TTC549 (cell line): ENCODE measurements around the gene RPL26.
"Not testable (repeated sequence)": the region's sequence is repeated elsewhere in the genome, so short reads cannot be mapped to it uniquely, and the experiment has no call there.

Experiments
- FAIRE-seq: peaks from 2 replicates; lab custom pipeline; 2012; peaks lifted over from hg19 to GRCh38; lab: Jason Lieb, UNC

RPL26 gene

DNA sequence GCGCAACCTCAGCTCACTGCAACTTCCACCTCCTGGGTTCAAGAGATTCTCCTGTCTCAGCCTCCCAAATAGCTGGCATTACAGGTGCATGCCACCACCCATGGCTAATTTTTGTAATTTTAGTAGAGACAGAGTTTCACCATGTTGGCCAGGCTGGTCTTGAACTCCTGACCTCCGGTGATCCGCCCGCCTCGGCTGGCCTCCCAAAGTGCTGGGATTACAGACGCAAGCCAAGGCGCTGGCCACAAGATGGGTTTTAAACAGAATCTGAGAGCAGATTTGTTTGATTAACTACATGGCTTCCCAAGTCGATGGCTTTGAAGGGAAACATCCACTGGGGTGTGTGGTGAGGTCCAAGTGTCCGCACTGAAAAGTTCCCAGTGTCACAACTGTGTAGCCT lies 11.5 kb upstream of the RPL26 start:
- FAIRE-seq, result not testable (repeated sequence)

DNA sequence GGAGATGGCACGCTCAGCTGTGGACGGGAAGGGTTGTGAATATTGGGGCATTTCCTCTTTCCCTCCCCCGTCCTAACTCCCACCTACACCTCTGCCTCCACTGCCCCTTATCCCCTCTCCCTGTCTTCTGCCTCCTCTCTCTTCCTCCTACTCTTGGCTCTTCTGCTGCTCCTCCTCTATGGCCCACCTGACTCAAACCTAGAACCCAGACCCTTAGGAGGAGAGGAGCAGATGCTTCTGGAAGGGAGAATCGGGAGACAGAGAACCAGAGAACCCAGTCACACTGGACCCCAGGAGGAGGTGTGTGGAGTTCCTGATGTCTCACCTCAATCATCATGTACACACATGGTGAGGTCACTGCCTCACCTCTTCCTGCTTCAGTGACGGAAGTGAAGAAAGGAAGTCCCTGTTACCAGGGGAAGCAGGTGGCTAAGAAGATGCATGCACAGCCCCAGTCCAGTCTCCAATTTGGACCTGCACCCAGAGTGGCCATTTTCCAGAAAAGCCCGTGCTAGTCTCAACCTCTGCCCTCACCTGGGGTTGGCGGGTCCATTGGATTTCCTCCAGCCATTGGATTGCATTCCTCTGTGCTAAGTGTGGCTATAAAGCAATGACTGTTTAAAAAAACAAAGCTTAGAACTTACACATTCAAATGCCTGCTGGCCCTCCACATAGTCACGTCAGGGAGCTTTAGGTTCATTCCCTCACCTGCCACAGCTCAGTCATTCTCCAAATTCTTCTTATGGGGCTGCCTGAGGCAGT lies 10.7 kb upstream of the RPL26 start:
- FAIRE-seq, result no peak

DNA sequence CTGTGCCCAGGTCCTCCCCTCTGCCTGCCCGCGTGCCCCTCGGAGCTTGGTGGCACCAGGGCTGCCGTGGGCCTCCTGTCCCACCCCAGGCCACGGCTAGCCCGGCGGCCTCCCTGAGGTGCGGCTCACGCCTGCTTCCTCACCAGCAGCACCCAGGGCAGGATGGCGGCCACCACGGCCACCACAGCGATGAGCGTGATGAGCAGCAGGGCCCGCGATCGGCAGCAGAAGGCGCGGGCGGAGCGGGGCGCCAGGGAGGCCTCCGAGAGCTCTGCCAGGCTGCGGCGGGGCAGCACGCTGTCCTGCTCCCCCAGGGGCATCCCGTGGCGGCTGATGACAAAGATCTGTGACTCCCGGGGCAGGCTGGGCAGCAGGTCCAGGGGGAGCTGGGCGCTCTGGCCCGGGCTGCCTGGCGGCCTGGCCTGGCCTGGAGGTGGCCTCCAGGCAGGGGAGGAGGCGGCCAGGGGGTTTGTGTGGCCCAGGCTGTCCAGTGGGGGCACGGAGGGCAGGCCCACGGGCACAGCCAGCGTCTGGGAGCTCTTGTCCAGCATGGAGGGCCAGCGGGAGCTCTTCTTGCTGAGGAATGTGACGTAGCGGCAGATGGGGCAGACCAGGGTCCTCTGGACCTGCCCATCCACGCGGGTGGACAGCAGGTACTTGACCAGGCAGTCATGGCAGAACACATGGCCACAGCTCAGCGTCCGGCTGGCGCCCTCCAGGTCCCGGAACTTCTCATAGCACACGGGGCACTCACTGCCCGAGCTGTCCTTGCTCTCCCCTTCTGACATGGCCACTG lies 9.9 kb upstream of the RPL26 start:
- no peak for FAIRE-seq

DNA sequence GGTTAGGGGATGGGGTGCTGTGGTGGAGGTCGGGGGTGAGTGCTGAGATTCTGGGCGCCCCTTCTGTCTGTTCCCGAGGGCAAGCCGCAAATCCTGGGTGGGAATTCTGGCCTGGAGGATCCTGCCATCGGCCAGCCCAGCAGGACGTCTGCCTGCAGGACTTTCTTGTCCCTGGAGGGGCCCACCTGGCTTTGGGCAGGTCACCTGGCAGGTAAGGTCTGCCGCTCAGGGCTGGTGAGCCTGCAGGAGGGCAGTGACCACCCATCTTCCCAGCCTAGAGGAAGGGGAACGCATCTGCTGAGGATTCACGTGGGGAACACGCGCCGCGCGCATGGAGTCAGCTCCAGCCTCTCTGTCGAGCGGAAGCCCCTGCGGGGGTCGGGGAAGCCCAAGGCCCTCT lies 9.3 kb upstream of the RPL26 start:
- FAIRE-seq, result no peak

DNA sequence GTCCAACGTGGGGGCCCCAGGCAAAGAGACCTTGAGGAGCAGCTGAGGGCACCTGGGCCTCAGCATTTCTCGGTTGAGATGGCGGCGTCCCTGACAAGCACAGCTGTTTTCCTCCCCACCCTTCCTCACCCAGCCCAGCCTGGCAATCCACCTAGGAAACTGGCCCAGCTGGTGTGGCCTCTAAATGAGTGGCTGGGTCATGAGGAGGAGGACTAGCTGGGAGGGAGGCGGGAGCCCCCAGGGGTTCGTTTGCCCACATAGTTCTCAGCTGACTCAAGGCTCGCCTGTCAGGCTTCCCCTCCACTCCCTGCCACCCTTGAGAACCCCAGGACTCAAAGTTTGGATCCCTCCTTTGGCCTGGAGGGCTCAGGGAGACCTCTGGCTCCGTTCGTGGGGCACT lies 8.7 kb upstream of the RPL26 start:
- no peak for FAIRE-seq

DNA sequence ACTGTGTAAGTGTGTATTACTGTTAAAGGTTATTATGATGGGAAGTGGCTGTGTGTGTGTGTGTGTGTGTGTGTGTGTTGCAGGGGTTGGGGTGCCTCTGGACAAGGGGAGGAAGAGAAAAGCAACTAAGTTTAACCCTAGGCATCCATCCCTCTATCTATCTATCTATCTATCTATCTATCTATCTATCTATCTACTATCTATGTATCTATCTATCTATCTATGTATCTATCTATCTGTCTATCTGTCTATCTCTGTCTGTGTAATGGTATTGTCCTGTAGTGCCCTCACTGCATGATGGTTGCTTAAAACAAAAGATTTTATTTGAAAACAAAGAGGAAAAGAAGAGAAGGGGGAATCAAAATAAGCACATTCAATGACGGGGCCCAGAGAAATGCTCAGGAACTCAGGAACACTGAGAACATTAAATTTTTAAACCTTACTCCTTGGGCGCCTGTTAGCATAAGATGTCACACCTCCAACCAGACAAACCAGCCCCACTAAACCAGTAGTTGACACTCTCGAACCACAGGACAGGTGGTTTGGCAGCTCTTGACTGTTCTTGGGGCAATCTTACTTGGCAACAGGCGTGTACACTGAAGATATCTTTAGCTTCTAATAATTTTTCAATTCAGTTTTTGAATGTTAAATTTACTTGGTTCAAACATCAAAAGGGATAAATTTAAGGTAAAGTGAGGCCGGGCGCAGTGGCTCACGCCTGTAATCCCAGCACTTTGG lies 5.1 kb upstream of the RPL26 start:
- no peak for FAIRE-seq

DNA sequence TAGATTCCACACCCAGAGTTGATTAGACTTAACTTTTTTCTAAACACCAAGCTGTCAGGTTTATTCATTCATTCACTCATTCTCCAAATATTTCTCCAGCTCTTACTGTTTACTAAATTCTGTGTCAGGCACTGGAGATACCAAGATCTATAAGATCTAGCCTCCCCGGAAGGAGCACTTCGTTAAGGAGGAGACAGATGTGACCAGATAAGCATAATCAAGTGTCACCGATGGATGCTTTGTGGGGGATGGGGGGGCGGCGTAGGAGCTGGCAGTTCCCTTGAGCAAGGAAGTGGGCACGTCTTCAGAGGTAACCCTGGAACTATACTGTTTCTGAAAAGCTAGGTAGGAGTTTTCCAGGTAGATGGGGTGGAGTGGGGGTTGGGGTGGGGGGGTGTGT lies 3.8 kb upstream of the RPL26 start:
- FAIRE-seq, result no peak

DNA sequence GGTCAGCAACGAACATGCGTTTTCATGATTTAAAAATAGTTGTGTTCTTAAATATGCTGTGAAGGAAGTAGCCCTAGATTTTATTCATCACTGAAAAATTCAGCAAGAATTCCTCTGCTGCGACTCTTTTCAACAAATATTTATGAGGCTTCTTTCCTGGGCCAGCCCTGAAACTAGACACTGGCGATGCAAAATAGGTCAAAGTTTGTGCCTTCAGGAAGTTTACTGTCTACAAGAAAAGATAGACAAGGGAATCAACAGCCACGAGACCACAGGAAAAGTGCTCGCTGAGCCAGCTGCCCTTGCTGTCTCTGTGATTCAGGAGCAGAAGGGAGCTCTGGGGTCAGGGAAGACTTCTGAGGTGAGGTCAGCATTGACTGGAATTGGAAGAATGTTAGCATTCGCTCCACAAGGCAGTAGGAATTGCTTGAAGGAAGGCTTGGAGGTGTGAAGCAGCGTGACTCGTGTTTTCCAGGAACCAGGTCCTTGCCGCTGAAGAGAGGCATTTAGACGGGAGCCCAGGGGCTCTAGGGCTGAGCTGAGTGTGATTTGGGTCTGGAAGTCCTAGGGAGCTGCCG lies 1.9 kb upstream of the RPL26 start:
- FAIRE-seq, result no peak

DNA sequence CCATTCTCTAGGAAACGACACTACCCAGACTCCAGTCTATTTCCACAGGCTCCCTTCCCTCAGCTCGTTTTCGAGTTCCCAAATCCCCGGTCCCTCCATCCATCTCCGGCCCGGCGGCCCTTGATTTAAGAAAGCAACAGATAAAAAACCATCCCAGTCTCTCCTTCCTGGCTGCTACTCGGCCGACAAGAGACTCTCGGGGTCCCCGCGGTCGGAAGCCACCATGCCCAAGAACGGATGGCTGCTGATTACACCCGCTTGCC lies 182 bp downstream of the RPL26 start:
- FAIRE-seq, result no peak

DNA sequence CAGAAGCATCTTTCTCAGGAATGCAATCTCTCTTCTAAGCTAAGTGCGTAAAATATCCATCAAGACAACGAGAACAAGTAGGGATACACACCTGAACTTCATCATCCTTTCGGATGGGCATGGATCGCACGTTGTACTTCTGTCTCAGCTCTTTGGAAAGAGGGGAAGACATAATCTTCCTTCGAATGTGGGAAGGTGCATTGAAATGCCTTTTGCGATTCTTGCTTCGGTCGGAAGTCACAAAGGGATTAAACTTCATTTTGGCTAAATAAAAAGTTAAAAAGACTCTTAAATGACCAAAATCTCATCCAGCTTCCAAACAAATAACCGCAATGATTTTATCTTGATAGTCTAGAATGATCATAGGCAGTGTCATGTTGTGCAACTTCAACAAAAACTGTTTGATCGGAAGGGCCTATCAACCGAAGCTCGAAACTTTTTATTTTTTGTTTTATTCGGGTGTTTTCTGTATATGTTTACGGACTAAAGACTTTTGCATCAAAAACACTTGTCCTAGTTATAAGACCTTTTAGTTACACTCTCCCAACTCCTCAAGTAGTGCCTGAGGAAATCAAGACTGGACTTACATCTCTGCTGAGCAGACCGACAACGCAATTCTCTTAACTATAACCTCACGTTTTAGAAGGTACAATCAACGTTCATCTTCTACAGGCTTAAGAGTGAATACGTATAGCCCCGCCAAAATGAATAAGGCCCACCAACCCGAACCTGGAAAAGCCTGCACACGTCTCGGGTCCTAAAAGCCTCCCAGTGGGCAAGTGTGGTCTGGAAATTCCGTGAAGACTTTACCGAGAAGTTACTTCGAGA lies 727 bp downstream of the RPL26 start:
- FAIRE-seq, result no peak

DNA sequence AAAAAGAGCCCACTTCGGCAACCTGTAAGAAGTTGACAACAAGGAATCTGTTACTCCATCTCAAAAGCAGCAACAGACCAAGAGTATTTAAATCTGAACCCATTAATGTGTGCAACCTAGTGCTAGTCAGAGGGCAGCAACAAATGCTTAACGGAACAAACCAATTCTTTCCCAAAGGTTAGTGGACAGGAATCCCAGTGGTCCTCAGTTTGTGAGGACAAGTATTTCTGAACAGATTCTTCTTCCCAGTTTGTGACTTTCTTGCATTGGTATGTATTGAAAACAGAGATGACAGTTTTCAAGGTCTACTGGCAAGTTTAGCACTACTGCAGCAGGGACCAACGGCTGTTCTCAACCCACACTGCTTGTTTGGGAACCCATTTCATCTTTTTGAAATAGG lies 2.9 kb downstream of the RPL26 start:
- no peak for FAIRE-seq

DNA sequence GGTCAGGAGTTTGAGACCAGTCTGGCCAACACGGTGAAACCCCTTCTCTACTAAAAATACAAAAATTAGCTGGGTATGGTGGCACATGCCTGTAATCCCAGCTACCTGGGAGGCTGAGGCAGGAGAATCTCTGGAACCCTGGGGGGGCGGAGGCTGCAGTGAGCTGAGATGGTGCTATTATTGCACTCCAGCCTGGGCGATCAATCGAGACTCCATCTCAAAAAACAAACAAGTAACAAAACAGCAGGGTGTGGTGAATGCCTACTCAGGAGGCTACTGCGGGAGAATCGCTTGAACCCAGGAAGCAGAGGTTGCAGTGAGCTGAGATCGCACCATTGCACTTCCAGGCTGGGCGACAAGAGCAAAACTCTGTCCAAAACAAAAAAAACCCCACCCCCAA lies 4.9 kb downstream of the RPL26 start:
- not testable (repeated sequence) for FAIRE-seq

DNA sequence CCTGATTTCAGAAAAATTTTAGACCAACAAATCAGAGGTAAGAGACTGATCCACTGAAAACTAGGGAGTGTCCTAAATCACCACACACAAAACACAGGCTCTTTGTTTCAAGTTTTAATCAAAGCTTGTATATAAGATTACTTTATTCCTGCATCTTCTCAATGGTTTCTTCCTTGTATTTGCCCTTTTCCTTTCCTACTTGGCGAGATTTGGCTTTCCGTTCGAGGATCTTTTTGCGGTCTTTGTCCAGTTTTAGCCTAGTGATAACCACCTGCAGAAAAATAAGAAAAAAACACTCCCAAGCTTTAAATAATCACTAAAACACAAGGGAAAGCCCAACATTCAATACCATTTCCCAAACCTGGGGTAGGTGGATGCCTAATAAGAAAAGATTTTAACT lies 5.6 kb downstream of the RPL26 start:
- FAIRE-seq, result no peak

DNA sequence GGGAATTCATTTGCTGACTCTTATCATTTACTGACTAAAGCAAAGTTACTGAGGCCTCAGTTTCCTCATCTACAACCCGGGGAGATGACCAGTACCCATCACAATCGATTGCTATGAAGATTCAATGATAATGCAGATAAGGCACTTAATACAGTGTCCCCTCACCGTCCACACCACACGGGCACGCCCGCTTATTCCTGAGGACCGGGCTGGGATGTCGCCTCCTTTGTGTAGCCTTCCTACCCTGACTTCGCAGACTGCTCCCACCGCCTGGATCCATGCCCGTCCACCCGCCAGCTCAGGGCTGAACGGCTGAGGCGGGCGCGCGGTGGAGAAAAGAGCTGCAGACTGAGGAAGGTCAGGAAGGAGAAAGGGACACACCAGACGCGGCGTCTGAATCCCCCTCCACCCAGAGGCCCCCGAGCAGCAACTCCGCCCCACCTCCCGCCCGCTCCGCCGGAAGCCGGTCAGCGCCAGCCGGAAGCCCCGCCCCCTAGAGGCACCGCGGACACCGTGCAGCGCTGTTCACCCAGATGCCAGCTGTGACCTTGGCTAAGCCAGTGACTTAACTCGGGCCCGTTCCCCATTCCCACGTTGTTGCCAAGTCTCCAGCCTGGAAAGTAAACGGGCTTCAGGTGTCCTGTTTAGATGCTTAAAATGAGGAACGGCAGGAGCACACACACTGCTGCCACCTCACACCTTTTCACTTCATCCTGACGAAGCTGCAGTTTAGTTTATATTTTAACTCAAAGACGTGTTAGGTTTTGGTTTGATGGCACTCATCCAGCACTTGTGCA lies 6.5 kb downstream of the RPL26 start, which contains the start of gene KRABD2:
Gene KRABD2, minus strand, starts transcription at position 434 of the 797 bp plus-strand sequence.
- FAIRE-seq, result no peak

DNA sequence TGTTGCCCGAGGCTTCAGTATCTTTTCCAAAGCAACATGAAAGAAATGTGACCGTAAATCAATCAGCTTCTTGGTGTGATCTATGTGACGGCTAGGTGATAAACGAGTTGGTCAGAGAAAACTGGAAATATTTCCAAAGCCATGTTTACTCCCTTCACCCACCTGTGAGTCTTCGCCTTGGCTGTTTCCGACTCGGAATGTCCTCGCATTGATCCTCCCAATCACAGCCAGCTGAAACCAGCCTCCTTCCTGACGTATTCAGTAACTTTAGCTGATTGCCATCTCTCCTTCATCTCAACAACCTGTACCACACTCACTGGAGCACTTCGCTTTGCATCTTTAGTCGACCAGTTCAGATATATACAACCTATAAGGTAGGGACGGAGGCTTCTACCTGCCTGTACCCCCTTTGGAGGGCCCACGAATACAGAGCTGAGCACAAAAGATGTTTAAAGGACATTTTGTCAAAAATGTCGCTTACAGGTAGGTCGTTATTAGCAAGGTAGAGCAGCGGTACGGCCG lies 7.2 kb downstream of the RPL26 start:
- no peak for FAIRE-seq

DNA sequence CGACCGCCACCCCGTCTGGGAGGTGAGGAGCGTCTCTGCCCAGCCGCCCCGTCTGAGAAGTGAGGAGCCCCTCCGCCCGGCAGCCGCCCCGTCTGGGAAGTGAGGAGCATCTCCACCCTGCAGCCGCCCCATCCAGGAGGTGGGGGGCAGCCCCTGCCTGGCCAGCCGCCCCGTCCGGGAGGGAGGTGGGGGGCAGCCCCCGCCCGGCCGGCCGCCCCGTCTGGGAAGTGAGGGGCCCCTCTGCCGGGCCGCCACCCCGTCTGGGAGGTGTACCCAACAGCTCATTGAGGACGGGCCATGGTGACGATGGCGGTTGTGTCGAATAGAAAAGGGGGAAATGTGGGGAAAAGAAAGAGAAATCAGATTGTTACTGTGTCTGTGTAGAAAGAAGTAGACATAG lies 9.1 kb downstream of the RPL26 start:
- FAIRE-seq, result not testable (repeated sequence)

DNA sequence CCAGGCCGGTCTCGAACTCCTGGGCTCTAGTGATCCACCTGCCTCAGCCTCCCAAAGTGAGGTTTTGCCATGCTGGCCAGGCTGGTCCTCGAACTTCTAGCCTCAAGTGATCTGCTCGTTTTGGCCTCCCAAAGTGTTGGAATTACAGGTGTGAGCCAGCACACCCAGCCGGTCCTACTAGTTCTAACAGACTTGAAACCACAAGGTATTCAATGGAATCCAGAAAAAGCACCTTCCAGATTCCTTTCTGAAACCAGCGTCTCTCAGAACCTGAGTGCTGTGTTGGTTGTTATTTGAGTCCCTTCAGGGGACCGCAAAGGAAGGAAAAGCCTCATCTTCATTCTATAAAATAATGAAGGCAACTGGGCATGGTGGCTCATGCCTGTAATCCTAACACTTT lies 10.6 kb downstream of the RPL26 start:
- no peak for FAIRE-seq

DNA sequence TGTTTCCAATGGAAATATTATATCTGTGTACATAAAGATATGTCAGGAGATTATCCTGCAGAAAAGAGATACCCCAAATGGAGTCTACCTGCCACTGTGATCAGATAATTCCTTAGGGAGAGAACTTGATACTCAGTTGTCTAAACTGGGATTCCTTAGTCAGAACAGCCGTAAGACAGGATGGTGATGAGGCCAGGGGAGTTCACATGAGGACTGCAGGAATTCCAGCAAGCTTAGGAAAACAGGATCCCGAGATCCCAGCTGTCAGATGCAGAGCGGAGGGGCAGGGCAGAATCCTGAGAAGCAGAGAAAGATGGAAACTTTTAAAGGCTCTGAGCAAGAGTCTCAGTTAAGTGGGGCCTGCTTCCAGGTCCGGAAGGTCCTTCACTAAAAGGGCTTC lies 11.2 kb downstream of the RPL26 start:
- no peak for FAIRE-seq

DNA sequence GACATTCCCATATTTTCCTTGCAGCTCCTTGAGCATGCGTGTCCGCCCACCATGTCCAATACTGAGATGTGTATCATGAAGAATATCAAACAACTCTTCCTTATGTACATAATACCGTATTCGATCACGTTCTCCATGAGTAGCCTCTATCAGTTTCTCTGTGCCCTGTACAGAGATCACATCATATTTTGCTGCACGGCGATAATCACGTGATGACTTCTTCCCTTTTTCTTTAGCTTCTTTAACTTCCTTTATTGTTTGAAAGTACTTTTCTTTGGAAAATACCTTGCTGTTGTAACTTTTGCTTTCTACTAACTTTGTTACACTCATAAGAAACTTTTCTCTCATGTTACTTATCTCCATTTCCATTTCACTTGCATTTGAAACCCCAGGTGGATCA lies 13.0 kb downstream of the RPL26 start:
- no peak for FAIRE-seq

DNA sequence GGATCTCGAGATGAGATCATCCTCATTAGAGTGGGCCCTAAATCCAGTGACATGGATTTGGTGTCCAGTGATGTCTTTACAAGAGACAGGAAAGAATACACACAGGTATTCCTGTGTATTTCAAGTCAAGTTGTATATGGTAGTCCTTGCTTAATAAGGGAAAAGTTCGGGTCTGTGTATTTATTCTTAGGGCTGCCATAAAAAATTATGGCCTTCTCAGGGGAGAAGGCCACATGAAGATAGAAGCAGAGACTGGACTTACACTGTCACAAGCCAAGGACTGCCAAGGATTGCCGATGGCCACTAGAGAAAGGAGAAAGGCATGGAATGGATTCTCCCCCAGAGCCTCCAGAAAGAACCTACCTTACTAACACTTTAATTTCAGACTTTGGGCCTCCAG lies 14.8 kb downstream of the RPL26 start:
- FAIRE-seq, result no peak

DNA sequence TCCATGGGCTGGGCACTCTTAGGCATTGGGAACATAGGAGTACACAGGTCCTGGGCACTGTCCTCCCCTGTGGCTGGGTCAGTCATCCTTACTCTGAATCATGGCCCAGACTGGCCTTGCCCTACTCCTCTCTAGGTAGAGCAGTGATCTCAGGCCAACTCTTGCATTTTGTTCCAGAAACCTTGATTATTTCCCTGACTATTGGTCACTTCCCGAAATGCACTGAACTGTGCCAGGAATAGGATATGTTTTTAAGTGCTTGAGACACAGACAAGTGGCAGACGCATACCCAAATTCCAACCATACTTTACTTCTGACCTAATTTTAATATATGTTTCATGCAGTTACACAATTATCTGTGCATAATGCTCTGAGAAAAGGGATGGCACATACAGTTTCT lies 16.8 kb downstream of the RPL26 start:
- FAIRE-seq, result no peak
